Measurements from ENCODE around the gene CAP2.

The CAP2 gene

GRCh38 chr6:17599877-17600526 lies 206.6 kb downstream of the CAP2 start, which contains the start of gene FAM8A1:
FAM8A1 (plus strand) TSS chr6:17600302; CDS start chr6:17600410, 108 bp downstream.
- TF ChIP-seq CTCF (IDR thresholded peaks at IDR 0.05; ENCODE audit: low read depth, low read length, missing control alignments) = peak; percentile 74
- H3K4me3 ChIP-seq (ENCODE audit: low read depth, low read length) = peak within 1 kb of the TSS; percentile 76
- no peaks in the 10 kb centered on the region for H3K27me3 ChIP-seq (replicated peaks)
- H3K36me3 ChIP-seq (replicated peaks) = no peaks in the 10 kb centered on the region
- peak within 1 kb of the TSS; percentile 35 for H3K27ac ChIP-seq
- in situ Hi-C loops (cut with HindIII; ENCODE audit: low pct_ligation_motif_present, low sequenced_read_pairs) = no loop called here
- peak; percentile 77 for DNase-seq

- Histone ChIP-seq H3K27me3 (replicated peaks) (no peaks in the 10 kb centered on the region), H3K4me3 (ENCODE audit: low read depth, low read length) (peak overlapping the region; percentile 76), H3K36me3 (replicated peaks) (no peaks in the 10 kb centered on the region), H3K27ac (peak overlapping the region; percentile 35)
- peak; percentile 6 for DNase-seq
- TF ChIP-seq CTCF (IDR thresholded peaks at IDR 0.05; ENCODE audit: low read depth, low read length, missing control alignments) = no peak
- in situ Hi-C loops (cut with HindIII; ENCODE audit: low pct_ligation_motif_present, low sequenced_read_pairs) = no loop called here
These were observed 207.4 kb downstream of the CAP2 start for GRCh38 chr6:17600527-17601385.

GRCh38 chr6:17601386-17601703 lies 207.9 kb downstream of the CAP2 start:
- Histone ChIP-seq H3K4me3 (ENCODE audit: low read depth, low read length) (peak overlapping the region; percentile 76), H3K27ac (no peak overlapping the region), H3K36me3 (replicated peaks) (no peaks in the 10 kb centered on the region), H3K27me3 (replicated peaks) (no peaks in the 10 kb centered on the region)
- TF ChIP-seq CTCF (IDR thresholded peaks at IDR 0.05; ENCODE audit: low read depth, low read length, missing control alignments) = no peak
- in situ Hi-C loops (cut with HindIII; ENCODE audit: low pct_ligation_motif_present, low sequenced_read_pairs) = no loop called here
- no peak for DNase-seq

GRCh38 chr6:17602888-17603287 lies 209.5 kb downstream of the CAP2 start:
- in situ Hi-C loops (cut with HindIII; ENCODE audit: low pct_ligation_motif_present, low sequenced_read_pairs) = no loop called here

GRCh38 chr6:17606606-17607005 lies 213.2 kb downstream of the CAP2 start:
- in situ Hi-C loops (cut with HindIII; ENCODE audit: low pct_ligation_motif_present, low sequenced_read_pairs) = no loop called here
- DNase-seq = no peak
- no peak overlapping the region for H3K27ac ChIP-seq

More at GRCh38 chr6:17602888-17603287, 209.5 kb downstream of the CAP2 start:
- no peak for DNase-seq
- Histone ChIP-seq H3K27ac (no peak overlapping the region), H3K27me3 (replicated peaks) (no peaks in the 10 kb centered on the region), H3K36me3 (replicated peaks) (peaks cover 2% of the 10 kb centered on the region), H3K4me3 (ENCODE audit: low read depth, low read length) (no peak overlapping the region)
- TF ChIP-seq CTCF (IDR thresholded peaks at IDR 0.05; ENCODE audit: low read depth, low read length, missing control alignments) = no peak

More at GRCh38 chr6:17606606-17607005, 213.2 kb downstream of the CAP2 start:
- H3K27me3 ChIP-seq (replicated peaks) = no peaks in the 10 kb centered on the region
- no peak overlapping the region for H3K4me3 ChIP-seq (ENCODE audit: low read depth, low read length)
- TF ChIP-seq CTCF (IDR thresholded peaks at IDR 0.05; ENCODE audit: low read depth, low read length, missing control alignments) = no peak
- H3K36me3 ChIP-seq (replicated peaks) = peaks cover 2% of the 10 kb centered on the region

All from brain microvascular endothelial cell (primary cell).